ENCODE results near the gene CATSPERZ.

CATSPERZ gene

DNA sequence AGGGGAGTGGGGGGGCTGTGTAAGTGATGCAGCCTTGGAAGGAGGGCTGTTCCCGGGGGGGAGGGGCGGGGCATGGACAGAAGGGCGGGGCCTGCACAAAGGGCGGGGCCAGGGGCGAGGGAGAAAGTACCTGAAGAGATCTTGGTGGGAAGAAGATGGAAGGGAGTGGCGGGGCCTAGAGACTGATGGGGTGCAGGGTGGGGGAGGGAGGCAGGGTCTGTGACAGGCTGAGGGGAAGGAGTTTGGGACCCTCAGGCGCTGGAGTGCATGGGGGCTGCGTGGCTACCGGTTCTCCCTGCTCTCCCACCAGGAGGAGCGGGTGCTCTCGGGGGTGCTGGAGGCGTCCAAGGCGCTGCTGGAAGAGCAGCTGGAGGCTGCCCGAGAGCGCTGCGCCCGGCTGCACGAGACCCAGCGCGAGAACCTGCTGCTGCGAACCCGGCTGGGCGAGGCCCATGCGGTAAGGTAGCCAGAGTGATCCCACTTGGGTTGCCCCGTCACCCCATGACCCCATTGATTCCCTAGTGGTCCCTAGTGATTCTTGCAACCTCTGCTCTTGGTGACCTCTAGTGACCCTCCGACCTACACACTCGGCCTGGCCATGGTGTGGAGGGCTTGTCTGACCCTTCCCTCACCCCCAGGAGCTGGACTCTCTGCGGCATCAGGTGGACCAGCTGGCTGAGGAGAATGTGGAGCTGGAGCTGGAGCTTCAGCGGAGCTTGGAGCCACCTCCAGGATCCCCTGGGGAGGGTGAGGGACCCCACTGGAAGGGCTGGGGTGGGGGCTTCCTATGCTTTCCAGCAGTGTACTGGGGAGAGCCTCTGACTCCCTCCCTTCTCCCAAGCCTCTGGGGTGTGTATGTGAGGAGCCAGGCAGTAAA, 42.9 kb downstream of the CATSPERZ start:
- DNase-seq = no peak

DNA sequence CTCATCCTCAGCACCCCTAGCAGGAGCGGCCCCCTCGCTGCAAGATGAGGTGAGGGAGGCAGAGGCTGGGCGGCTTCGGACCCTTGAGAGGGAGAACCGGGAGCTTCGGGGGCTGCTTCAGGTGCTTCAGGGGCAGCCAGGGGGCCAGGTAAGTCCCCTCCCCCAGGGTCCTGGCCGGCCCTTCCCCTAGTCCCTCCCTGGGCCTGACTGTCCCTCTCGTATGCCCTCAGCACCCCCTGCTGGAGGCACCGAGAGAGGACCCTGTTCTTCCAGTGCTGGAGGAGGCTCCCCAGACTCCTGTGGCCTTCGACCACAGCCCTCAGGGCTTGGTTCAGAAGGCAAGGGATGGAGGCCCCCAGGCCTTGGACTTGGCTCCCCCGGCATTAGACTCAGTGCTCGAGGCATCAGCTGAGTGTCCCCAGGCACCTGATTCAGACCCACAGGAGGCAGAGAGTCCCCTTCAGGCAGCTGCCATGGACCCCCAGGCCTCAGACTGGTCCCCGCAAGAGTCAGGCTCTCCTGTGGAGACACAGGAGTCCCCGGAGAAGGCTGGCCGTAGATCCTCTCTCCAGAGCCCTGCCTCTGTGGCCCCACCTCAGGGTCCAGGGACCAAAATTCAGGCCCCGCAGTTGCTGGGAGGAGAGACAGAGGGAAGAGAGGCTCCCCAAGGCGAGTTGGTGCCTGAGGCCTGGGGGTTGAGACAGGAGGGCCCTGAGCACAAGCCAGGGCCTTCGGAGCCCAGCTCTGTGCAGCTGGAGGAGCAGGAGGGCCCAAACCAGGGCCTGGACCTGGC, 43.8 kb downstream of the CATSPERZ start:
- no peak for DNase-seq

DNA sequence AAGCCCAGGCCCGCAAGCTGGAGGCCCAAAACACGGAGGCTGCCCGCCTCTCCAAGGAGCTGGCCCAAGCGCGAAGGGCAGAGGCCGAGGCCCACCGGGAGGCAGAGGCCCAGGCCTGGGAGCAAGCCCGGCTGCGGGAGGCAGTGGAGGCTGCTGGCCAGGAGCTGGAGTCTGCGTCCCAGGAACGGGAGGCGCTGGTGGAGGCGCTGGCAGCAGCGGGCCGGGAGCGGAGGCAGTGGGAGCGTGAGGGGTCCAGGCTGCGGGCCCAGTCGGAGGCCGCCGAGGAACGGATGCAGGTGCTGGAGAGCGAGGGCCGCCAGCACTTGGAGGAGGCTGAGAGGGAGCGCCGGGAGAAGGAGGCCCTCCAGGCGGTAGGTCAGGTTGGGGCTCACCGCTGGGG, 44.6 kb downstream of the CATSPERZ start:
- no peak for DNase-seq

DNA sequence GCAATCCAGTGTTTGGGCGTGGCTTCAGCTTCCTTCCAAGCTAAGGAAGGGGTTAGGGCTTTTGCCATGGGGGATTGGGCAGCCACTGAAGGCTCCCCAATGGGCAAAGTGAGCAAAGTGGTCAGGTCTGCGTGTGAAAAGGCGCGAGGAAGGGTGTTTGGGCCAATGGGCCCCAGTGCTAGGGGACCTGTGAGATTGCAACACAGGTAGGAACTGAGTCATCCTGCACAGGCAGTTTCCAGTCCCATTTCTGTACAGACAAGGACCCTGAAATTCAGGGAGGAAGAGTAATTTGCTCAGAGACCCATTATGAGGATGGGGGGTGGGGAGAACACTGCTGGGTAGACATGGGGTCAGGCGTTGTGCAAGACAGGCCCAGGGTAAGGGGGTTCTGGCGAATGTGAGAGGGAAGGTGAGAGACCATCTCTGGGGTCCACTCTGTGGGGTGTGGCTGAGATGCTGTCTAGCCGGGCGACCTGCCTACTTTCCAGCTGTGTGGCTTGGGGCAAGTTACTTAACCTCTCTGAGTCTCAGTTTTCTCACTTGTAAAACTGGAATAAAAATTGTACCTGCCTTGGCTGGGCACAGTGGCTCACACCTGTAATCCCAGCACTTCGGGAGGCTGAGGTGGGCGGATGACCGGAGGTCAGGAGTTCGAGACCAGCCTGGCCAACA, 47.2 kb downstream of the CATSPERZ start:
- DNase-seq = no peak

DNA sequence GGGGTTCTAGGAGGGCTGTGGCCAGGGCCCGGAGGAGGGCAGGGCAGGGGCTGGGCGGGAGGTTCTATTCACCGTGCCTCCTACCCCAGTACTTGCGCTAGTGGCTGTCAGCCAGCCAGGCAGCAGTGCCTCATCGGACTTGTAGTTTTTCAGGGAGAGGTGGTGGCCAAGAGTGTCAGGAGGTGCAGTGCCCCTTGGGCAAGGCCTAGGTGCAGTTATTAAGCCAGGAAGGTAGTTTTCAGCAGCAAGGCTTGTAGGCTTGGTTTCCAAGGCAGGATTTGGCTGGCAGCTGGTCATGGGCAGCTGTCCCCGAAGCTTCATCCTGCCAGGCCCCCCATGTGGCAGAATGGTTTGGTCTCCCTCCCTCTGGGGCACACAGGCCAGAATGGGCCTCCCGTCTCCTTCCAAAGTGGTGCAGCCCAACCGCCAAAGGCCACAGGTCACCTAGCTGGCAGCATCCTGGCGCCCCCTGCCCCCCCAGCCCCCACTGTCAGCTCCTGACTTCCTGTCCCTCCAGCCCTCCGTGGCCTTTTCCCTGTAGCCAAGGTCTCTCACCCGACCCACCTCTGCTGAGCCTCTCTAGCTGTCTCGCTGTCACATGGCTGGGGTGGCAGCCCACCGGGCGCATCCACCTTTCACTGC, 48.3 kb downstream of the CATSPERZ start:
- no peak for DNase-seq

DNA sequence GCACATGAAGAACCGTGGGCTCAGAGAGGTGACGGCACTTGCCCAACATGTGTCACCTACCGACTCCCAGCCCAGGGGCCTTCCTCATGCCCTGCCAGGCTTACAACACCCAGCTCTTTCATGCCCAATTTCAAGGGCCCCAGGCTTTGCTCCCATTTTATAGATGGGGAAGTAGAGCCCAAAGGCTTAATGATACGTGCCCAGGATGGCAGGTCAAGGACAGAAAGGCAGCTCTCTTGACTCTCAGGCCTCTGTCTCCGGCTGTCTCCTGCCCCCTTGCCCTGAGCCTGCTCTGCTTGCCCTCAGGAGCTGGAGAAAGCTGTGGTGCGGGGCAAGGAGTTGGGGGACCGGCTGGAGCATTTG, 48.8 kb downstream of the CATSPERZ start:
- no peak for DNase-seq

DNA sequence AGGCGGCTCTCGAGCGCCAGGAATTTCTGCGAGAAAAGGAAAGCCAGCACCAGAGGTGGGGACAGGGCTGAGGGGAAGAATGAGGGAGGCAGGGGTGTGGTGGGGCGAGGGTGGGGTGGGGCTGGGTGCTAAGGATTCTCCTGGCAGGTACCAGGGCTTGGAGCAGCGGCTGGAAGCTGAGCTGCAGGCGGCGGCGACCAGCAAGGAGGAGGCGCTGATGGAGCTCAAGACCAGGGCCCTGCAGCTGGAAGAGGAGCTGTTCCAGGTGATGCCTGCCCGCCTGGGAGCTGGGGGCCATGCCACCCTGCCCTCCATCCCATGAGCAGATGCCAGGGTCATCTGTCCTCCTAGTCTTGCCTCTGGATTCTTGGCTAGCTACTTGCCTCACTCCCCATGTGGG, 49.2 kb downstream of the CATSPERZ start:
- DNase-seq = no peak

DNA sequence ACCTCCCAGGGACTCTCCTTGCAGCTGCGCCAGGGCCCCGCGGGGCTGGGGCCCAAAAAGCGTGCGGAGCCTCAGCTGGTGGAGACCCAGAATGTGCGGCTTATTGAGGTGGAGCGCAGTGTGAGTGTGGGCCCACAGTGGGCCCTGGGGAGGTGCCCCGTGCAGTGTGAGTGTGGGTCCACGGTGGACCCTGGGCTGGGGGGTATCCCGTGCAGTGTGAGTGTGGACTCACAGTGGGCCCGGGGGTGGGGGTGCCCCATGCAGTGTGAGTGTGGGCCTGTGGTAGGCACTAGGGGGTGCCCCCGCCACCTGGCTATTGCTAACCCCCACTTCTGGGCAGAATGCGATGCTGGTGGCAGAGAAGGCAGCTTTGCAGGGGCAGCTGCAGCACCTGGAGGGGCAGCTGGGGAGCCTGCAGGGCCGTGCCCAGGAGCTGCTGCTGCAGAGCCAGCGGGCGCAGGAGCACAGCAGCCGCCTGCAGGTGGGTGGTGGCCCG, 51.0 kb downstream of the CATSPERZ start:
- no peak for DNase-seq

DNA sequence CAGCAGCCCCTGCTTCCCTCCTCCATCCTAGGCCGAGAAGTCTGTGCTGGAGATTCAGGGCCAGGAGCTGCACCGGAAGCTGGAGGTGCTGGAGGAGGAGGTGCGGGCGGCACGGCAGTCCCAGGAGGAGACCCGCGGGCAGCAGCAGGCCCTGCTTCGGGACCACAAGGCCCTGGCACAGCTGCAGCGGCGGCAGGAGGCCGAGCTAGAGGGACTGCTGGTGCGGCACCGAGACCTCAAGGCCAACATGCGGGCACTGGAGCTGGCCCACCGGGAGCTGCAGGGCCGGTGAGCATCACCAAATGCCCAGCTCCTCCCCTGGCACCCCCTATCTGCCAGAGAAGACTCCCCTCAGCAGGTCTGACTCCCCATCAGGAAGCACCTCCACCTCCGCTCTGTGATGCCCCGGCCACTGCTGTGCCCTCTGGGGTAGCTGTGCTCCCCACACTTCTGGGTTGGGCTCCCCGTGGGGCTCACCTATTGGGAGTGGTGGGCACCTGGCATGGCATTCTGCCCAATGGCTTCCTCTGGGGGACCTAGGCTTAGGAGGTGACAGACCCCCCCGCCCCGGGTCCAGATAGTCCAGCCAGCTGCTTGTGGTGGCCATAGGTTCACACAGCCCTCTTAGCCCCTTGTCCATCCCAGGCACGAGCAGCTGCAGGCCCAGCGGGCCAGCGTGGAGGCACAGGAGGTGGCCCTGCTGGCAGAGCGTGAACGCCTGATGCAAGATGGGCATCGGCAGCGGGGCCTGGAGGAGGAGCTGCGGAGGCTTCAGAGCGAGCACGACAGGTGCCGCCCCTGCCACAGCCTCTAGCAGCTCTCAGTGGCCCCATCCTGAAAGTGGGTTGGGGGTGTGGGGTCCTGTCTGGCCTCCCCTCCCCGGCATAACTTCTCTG, 52.2 kb downstream of the CATSPERZ start:
- DNase-seq = no peak

DNA sequence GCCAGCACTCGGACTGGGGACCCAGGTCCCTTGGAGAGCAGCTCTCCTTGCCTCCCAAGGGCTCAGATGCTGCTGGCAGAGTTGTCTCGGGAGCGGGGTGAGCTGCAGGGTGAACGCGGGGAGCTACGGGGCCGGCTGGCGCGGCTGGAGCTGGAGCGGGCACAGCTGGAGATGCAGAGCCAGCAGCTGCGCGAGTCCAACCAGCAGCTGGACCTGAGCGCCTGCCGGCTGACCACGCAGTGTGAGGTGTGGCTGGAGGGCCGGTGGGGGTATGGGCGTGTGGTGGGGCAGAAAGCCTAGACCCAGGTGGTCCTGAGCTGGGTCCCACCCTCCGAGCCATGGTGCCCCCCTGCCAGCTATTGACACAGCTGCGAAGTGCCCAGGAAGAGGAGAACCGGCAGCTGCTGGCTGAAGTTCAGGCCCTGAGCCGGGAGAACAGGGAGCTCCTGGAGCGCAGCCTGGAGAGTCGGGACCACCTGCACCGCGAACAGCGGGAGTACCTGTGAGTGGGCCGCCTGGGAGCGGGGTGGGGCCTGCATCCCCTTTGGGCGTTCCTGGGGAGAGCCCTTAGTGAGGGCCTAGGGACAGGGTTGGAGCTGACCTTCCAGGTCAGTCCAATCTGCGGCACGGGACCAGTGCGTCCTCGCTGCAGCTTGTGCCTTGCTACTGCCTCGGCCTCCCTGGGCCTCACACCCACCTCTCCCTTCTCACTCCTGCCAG, 53.0 kb downstream of the CATSPERZ start:
- no peak for DNase-seq

DNA sequence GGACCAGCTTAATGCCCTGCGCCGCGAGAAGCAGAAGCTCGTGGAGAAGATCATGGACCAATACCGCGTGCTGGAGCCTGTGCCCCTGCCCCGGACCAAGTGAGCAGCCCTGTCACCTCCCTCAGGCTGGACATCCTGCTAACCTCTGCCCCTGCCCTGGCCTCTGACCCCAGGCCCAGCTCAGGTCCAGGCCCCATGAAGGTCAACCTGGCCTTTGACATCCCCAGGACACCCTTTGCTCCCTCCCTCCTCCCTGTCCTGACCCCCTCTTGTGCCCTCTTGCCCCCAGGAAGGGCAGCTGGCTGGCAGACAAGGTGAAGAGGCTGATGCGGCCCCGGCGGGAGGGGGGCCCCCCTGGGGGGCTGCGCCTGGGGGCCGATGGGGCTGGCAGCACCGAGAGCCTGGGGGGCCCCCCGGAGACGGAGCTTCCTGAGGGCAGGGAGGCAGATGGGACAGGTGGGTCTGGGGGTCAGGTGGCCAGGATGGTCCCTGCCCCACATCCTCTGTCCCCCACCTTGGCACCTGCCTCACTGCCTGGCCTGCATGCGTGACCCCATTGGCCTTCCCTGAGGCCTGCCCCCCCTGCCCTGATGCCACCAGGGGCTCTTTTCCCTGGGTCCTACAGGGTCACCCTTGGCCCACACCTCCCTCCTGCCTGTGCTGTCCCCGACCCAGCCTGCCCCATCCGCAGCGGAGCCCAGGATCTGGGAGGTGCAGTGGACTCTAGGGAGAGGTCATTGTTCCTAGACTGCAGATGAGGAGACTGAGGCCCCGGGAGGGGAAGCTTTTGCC, 53.8 kb downstream of the CATSPERZ start:
- DNase-seq = no peak

All from central memory CD4-positive, alpha-beta T cell (primary cell).